ENCODE data around the gene RNF212.

RNF212 gene

GRCh38 chr4:1041147-1041935 lies 72.0 kb downstream of the RNF212 start:
- DNase-seq (ENCODE audit: low spot score), result no peak
- no peak for TF ChIP-seq CTCF (IDR thresholded peaks at IDR 0.05; ENCODE audit: extremely low read depth, missing control alignments)

- no peak for DNase-seq (ENCODE audit: low spot score)
- no peak for TF ChIP-seq CTCF (IDR thresholded peaks at IDR 0.05; ENCODE audit: extremely low read depth, missing control alignments)
Observed at GRCh38 chr4:1040344-1041146, 72.8 kb downstream of the RNF212 start.

GRCh38 chr4:1039493-1040343 lies 73.6 kb downstream of the RNF212 start:
- no peak for TF ChIP-seq CTCF (IDR thresholded peaks at IDR 0.05; ENCODE audit: extremely low read depth, missing control alignments)
- no peak for DNase-seq (ENCODE audit: low spot score)

- no peak for DNase-seq (ENCODE audit: low spot score)
- no peak for TF ChIP-seq CTCF (IDR thresholded peaks at IDR 0.05; ENCODE audit: extremely low read depth, missing control alignments)
Observed at GRCh38 chr4:1038948-1039492, 74.3 kb downstream of the RNF212 start.

GRCh38 chr4:1036976-1037810 lies 76.2 kb downstream of the RNF212 start:
- no peak for DNase-seq (ENCODE audit: low spot score)
- TF ChIP-seq CTCF (IDR thresholded peaks at IDR 0.05; ENCODE audit: extremely low read depth, missing control alignments), result no peak

- no peak for DNase-seq (ENCODE audit: low spot score)
- no peak for TF ChIP-seq CTCF (IDR thresholded peaks at IDR 0.05; ENCODE audit: extremely low read depth, missing control alignments)
Observed at GRCh38 chr4:1036095-1036494, 77.3 kb downstream of the RNF212 start.
